Measurements from ENCODE around the gene SPIRE1.

DNA sequence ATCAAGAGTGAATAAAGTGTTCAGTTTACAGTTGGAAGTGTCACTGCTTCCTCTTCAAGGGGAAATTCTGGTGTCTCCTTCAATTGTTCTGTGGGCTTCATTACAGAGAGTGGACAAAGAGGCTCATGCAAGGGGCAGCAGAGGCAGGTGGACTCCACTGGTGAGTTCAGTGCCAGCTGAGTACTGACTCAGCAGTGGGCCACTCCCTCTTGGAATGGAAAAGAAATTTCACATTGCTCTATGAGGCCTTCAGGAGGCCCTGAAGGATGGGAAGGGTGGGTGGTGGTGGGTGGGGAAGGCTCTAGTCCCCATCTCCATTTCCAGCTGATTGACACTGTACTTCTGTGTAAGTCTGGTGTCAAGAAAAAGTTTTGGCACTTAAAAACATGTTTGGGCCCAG, 183.8 kb downstream of the SPIRE1 start:
- no peak for TF ChIP-seq EZH2phosphoT487 (IDR thresholded peaks at IDR 0.05; ENCODE audit: borderline replicate concordance, low read depth, low read length)
- TF ChIP-seq, protein P1, sequence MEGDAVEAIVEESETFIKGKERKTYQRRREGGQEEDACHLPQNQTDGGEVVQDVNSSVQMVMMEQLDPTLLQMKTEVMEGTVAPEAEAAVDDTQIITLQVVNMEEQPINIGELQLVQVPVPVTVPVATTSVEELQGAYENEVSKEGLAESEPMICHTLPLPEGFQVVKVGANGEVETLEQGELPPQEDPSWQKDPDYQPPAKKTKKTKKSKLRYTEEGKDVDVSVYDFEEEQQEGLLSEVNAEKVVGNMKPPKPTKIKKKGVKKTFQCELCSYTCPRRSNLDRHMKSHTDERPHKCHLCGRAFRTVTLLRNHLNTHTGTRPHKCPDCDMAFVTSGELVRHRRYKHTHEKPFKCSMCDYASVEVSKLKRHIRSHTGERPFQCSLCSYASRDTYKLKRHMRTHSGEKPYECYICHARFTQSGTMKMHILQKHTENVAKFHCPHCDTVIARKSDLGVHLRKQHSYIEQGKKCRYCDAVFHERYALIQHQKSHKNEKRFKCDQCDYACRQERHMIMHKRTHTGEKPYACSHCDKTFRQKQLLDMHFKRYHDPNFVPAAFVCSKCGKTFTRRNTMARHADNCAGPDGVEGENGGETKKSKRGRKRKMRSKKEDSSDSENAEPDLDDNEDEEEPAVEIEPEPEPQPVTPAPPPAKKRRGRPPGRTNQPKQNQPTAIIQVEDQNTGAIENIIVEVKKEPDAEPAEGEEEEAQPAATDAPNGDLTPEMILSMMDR (conservative IDR thresholded peaks at IDR 0.05; ENCODE audit: low read length): no peak
